Panc1 (cell line): ENCODE data around the gene TREX2. TPM values are rescaled to one million over a fixed set of nuclear protein-coding genes. Genes with fewer than 3 reads are reported as not detected.

Experiments
- ATAC-seq: fragments of 200-7000 bp; cut with Tn5 transposase; 2 replicates; pipeline ENCODE4 v1.9.1; 2020; ENCODE audit warnings: mild to moderate bottlenecking, moderate library complexity
- BruUV-seq: library from RNA; stranded (reverse); fragments of 400-500 nt; replicated peaks from 2 replicates; lab custom pipeline; 2021; lab: Mats Ljungman, UMichigan
- CTCF ChIA-PET: fragments of 300-600 bp; sonication (Branson Sonifier 250); formaldehyde crosslinking; loops from one replicate; lab custom pipeline; 2022; ENCODE audit warnings: antibody characterized with exemption; lab: Charles Lee
- POLR2A ChIA-PET: fragments of 300-600 bp; sonication (Branson Sonifier 250); formaldehyde crosslinking; loops from one replicate; lab custom pipeline; 2022; ENCODE audit warnings: antibody characterized with exemption; lab: Charles Lee
- DNase-seq: peaks from one replicate; pipeline ENCODE4 v3.0.0-alpha.2; 2010; ENCODE audit warnings: low read depth, low spot score
- H3K27ac ChIP-seq: 2 replicates; pipeline ENCODE4 v1.5.1; 2011; ENCODE audit warnings: mild to moderate bottlenecking, low read length, inconsistent platforms
- H3K27me3 ChIP-seq: fragments of 200-500 bp; sonication (Bioruptor generic); 2 replicates; pipeline ENCODE4 v1.6.0; 2014; ENCODE audit warnings: low read length, inconsistent platforms; ENCODE audit not compliant: control insufficient read depth, insufficient read depth
- H3K36me3 ChIP-seq: fragments of 200-500 bp; sonication (Bioruptor generic); 2 replicates; pipeline ENCODE4 v1.5.1; 2014; ENCODE audit warnings: inconsistent platforms, mild to moderate bottlenecking, low read length, moderate library complexity; ENCODE audit not compliant: control insufficient read depth, insufficient read depth
- H3K4me1 ChIP-seq: 2 replicates; pipeline ENCODE4 v1.5.1; 2011; ENCODE audit warnings: inconsistent platforms, mild to moderate bottlenecking, low read length, moderate library complexity; ENCODE audit not compliant: control insufficient read depth, insufficient read depth
- H3K4me3 ChIP-seq, 2 experiments: 2 replicates each; pipeline ENCODE4 v1.5.1; 2011 to 2012; ENCODE audit warnings: low read depth in 2 of 2, low read length in 2 of 2, mild to moderate bottlenecking in 2 of 2, inconsistent platforms in 1 of 2, moderate library complexity in 1 of 2
- H3K9me3 ChIP-seq: fragments of 200-500 bp; sonication (Bioruptor generic); 2 replicates; pipeline ENCODE4 v1.5.1; 2014; ENCODE audit warnings: low read depth, mild to moderate bottlenecking, inconsistent platforms, low read length, moderate library complexity; ENCODE audit not compliant: control insufficient read depth, insufficient read depth
- CTCF ChIP-seq: fragments of 450-650 bp; IDR thresholded peaks from 2 replicates; pipeline ENCODE4 v1.5.1; 2017; ENCODE audit warnings: mild to moderate bottlenecking
- POLR2AphosphoS5 ChIP-seq: IDR thresholded peaks from 2 replicates; pipeline ENCODE4 v1.6.1; 2012; ENCODE audit warnings: mild to moderate bottlenecking, low read depth, low read length, moderate library complexity
- REST ChIP-seq, 2 experiments: IDR thresholded peaks; 2 replicates each; pipeline ENCODE4 v1.6.1; 2011 to 2012; ENCODE audit warnings: low read depth in 2 of 2, control low read depth in 1 of 2, low read length in 1 of 2, mild to moderate bottlenecking in 1 of 2, moderate library complexity in 1 of 2; ENCODE audit not compliant: insufficient read depth in 1 of 2
- TCF7L2 ChIP-seq: IDR thresholded peaks from 2 replicates; pipeline ENCODE4 v1.6.1; 2011; ENCODE audit warnings: mild to moderate bottlenecking, low read depth, low read length, inconsistent platforms
- in situ Hi-C: cut with HindIII; loops from 2 replicates; pipeline ENCODE4 v1.10.0; 2016; ENCODE audit warnings: low sequenced_read_pairs, low pct_unique_long_range_greater_than_20kb
- intact Hi-C: fragments of 100-400 bp; cut with micrococcal nuclease; formaldehyde crosslinking; loops from one replicate; pipeline ENCODE4 v1.10.0; 2022; ENCODE audit not compliant: unreplicated experiment
- total RNA-seq: library from RNA; stranded (reverse); gene quantifications from one replicate; pipeline ENCODE4 v1.2.1, GENCODE V29; 2021; ENCODE audit not compliant: unreplicated experiment

The TREX2 gene
- total RNA-seq, 1 experiment from 2014 or later = 2.4 TPM

GRCh38 chrX:153487590-153488071, 41.8 kb upstream of the TREX2 start:
- Histone ChIP-seq H3K36me3 (no peaks in the 10 kb centered on the region), H3K4me1 (peaks cover 39% of the 10 kb centered on the region), H3K27ac (peak overlapping the region; percentile 66; the same call in 1 of the 2 replicates), H3K4me3 (no peak overlapping the region), H3K9me3 (no peaks in the 10 kb centered on the region), H3K27me3 (no peaks in the 10 kb centered on the region)
- in situ Hi-C loops = no loop called here
- no TSS peak for BruUV-seq
- ChIA-PET POLR2A (no interaction called here), CTCF (no interaction called here)
- ATAC-seq = no peak
- intact Hi-C loops = no loop called here
- no peak for DNase-seq
- TF ChIP-seq CTCF (no peak), TCF7L2 (no peak), POLR2AphosphoS5 (no peak)

GRCh38 chrX:153486171-153486570, 40.3 kb upstream of the TREX2 start:
- ATAC-seq (no peak), DNase-seq (no peak)
- TF ChIP-seq REST (IDR thresholded peaks at IDR 0.05; ENCODE audit: insufficient read depth in 1 of 2, low read depth in 2 of 2, low read length in 1 of 2) (no peak), CTCF (no peak), POLR2AphosphoS5 (no peak), TCF7L2 (no peak)
- ChIA-PET CTCF (no interaction called here), POLR2A (no interaction called here)
- Histone ChIP-seq H3K9me3 (no peaks in the 10 kb centered on the region), H3K4me3 (no peak overlapping the region), H3K36me3 (no peaks in the 10 kb centered on the region), H3K27ac (no peak overlapping the region), H3K27me3 (no peaks in the 10 kb centered on the region), H3K4me1 (peaks cover 32% of the 10 kb centered on the region)
- no TSS peak for BruUV-seq
- in situ Hi-C loops (no loop called here), intact Hi-C loops (no loop called here)
